ENCODE results near the gene FAM43B.

FAM43B gene

DNA sequence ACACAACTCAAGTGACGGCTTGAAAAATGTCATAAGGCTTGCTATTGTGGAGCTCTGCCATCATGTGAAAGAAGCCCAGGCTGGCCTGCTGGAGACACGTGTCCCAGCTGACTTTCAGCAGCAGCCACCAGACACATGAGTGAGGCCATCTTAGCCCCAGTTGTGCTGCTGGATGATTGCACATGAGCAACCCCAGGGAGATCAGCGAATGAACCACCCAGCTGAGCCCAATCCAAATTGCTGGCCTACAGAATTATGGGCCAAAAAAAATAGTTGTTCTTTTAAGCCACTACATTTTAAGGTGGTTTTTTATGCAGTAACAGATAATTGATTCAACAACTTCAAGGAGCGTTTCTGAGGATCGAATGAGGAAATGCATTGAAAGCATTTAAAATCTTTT lies 19.1 kb downstream of the FAM43B start:
- Histone ChIP-seq H3K27ac (ENCODE audit: low read depth, low read length) (no peak overlapping the region), H2BK120ac (ENCODE audit: low read depth, low read length) (no peak overlapping the region), H3K4ac (ENCODE audit: low read depth, low read length) (no peak overlapping the region), H3K9ac (ENCODE audit: low read length) (no peak overlapping the region), H3K4me3 (ENCODE audit: low read length) (no peak overlapping the region), H2AK5ac (ENCODE audit: low read length) (no peak overlapping the region), H2BK5ac (ENCODE audit: low read length) (no peak overlapping the region), H3K36me3 (ENCODE audit: control insufficient read depth, insufficient read depth, low read length) (no peaks in the 10 kb centered on the region), H2BK15ac (replicated peaks; ENCODE audit: low read depth) (no peak overlapping the region), H3K4me1 (ENCODE audit: control insufficient read depth, low read depth, low read length) (no peaks in the 10 kb centered on the region), H3K4me2 (ENCODE audit: low read length) (no peak overlapping the region), H3K79me1 (ENCODE audit: low read length) (no peaks in the 10 kb centered on the region), H3K27me3 (ENCODE audit: insufficient read depth, low read length, poor library complexity) (no peaks in the 10 kb centered on the region), H4K5ac (ENCODE audit: low read length) (no peak overlapping the region), H3K79me2 (ENCODE audit: control insufficient read depth, insufficient read depth, low read length) (no peaks in the 10 kb centered on the region), H3K23ac (ENCODE audit: low read length) (no peak overlapping the region), H4K8ac (ENCODE audit: low read depth, low read length) (no peak overlapping the region), H3K56ac (ENCODE audit: low read length) (no peak overlapping the region), H3K18ac (ENCODE audit: low read length) (no peak overlapping the region)
- no CpG with 5 or more reads among the region's 5 CpGs for WGBS (ENCODE audit: extremely low coverage, insufficient coverage, low lambda C conversion rate)
- no peak for DNase-seq

DNA sequence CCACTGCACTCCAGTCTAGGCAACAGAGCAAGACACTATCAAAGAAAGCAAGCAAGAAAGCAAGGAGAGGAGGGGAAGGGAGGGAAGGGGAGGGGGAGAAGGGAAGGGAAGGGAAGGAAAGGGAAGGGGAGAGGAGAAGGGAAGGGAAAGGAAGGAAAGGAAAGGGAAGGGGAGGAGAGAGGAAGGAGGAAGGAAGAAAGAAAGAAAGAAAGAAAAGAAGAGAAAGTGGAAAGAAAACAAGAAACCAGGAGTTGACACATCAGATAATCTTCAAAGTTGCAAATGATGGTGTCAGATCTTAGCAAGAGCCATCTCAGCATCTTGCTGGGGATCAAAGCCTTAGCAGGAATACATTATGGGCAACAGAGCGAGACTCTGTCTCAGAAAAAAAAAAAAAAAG lies 21.6 kb downstream of the FAM43B start:
- no CpG with 5 or more reads among the region's 1 CpG for WGBS (ENCODE audit: extremely low coverage, insufficient coverage, low lambda C conversion rate)
- H2BK15ac ChIP-seq (replicated peaks; ENCODE audit: low read depth) = no peak overlapping the region
- H3K79me1 ChIP-seq (ENCODE audit: low read length) = no peaks in the 10 kb centered on the region

DNA sequence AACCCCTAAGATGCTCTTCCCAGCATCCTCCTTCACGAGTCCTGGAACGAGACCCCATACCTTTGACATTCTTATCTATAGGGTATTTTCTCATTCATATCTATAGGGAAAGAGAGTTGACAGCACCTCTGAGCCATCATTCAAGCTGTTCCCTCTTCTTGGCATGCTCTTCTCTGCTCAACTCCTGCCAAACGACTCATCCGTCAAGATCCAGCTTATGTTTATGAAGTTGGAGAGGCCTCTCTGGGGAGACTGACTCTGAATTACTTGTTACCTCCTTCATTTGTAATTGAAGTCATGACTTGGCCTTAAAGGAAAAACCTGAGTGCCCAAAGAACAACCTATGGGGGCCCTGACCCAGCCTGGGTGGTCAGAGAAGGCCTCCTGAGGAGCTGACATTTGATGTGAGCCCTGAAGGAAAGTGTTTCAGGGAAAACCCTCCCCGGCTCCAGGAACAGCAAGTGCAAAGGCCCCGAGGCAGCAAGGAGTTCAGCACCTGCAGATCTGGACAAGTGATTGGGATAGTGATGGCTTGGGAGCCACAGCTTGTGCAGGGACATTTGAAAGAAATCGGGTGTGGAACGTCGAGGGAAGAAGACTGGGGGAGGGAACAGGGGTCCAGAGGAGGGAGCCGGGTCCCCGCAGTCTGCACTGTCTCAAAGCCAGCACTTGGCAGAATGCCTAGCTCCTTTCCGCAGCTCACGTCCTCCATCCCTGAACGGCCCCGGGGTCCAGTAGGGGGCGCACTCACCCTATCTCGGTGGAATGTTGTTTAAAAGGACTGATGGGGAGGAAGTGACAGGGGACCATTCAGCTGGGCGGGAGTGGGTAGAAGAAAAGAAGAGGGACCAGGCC lies 22.5 kb downstream of the FAM43B start:
- H3K4me1 ChIP-seq (ENCODE audit: control insufficient read depth, low read depth, low read length) = no peaks in the 10 kb centered on the region
- H3K27ac ChIP-seq (ENCODE audit: low read depth, low read length) = no peak overlapping the region
- no peaks in the 10 kb centered on the region for H3K79me1 ChIP-seq (ENCODE audit: low read length)
- WGBS (ENCODE audit: extremely low coverage, insufficient coverage, low lambda C conversion rate) = no CpG with 5 or more reads among the region's 18 CpGs
- H3K79me2 ChIP-seq (ENCODE audit: control insufficient read depth, insufficient read depth, low read length) = no peaks in the 10 kb centered on the region
- H2BK5ac ChIP-seq (ENCODE audit: low read length) = no peak overlapping the region
- H3K18ac ChIP-seq (ENCODE audit: low read length) = no peak overlapping the region
- H3K36me3 ChIP-seq (ENCODE audit: control insufficient read depth, insufficient read depth, low read length) = no peaks in the 10 kb centered on the region
- no peak overlapping the region for H3K23ac ChIP-seq (ENCODE audit: low read length)
- no peak overlapping the region for H3K4me3 ChIP-seq (ENCODE audit: low read length)
- H3K9ac ChIP-seq (ENCODE audit: low read length) = no peak overlapping the region
- no peak overlapping the region for H4K5ac ChIP-seq (ENCODE audit: low read length)
- H2BK120ac ChIP-seq (ENCODE audit: low read depth, low read length) = no peak overlapping the region
- no peak overlapping the region for H3K4ac ChIP-seq (ENCODE audit: low read depth, low read length)
- no peak overlapping the region for H3K4me2 ChIP-seq (ENCODE audit: low read length)
- no peak overlapping the region for H4K8ac ChIP-seq (ENCODE audit: low read depth, low read length)
- H3K56ac ChIP-seq (ENCODE audit: low read length) = no peak overlapping the region
- H3K27me3 ChIP-seq (ENCODE audit: insufficient read depth, low read length, poor library complexity) = no peaks in the 10 kb centered on the region
- H2AK5ac ChIP-seq (ENCODE audit: low read length) = no peak overlapping the region
- peak; percentile 89 for DNase-seq
- no peak overlapping the region for H2BK15ac ChIP-seq (replicated peaks; ENCODE audit: low read depth)

More for the DNA sequence above, 21.6 kb downstream of the FAM43B start:
- H3K4me2 ChIP-seq (ENCODE audit: low read length) = no peak overlapping the region
- no peaks in the 10 kb centered on the region for H3K27me3 ChIP-seq (ENCODE audit: insufficient read depth, low read length, poor library complexity)
- H3K4me1 ChIP-seq (ENCODE audit: control insufficient read depth, low read depth, low read length) = no peaks in the 10 kb centered on the region
- no peak overlapping the region for H3K9ac ChIP-seq (ENCODE audit: low read length)
- no peak overlapping the region for H3K56ac ChIP-seq (ENCODE audit: low read length)
- H2AK5ac ChIP-seq (ENCODE audit: low read length) = no peak overlapping the region
- H3K36me3 ChIP-seq (ENCODE audit: control insufficient read depth, insufficient read depth, low read length) = no peaks in the 10 kb centered on the region
- H3K4ac ChIP-seq (ENCODE audit: low read depth, low read length) = no peak overlapping the region
- no peak overlapping the region for H2BK120ac ChIP-seq (ENCODE audit: low read depth, low read length)
- no peak overlapping the region for H3K23ac ChIP-seq (ENCODE audit: low read length)
- no peak overlapping the region for H3K18ac ChIP-seq (ENCODE audit: low read length)
- H3K79me2 ChIP-seq (ENCODE audit: control insufficient read depth, insufficient read depth, low read length) = no peaks in the 10 kb centered on the region
- no peak overlapping the region for H4K5ac ChIP-seq (ENCODE audit: low read length)
- no peak overlapping the region for H3K4me3 ChIP-seq (ENCODE audit: low read length)
- no peak overlapping the region for H4K8ac ChIP-seq (ENCODE audit: low read depth, low read length)
- no peak for DNase-seq
- H3K27ac ChIP-seq (ENCODE audit: low read depth, low read length) = no peak overlapping the region
- no peak overlapping the region for H2BK5ac ChIP-seq (ENCODE audit: low read length)

DNA sequence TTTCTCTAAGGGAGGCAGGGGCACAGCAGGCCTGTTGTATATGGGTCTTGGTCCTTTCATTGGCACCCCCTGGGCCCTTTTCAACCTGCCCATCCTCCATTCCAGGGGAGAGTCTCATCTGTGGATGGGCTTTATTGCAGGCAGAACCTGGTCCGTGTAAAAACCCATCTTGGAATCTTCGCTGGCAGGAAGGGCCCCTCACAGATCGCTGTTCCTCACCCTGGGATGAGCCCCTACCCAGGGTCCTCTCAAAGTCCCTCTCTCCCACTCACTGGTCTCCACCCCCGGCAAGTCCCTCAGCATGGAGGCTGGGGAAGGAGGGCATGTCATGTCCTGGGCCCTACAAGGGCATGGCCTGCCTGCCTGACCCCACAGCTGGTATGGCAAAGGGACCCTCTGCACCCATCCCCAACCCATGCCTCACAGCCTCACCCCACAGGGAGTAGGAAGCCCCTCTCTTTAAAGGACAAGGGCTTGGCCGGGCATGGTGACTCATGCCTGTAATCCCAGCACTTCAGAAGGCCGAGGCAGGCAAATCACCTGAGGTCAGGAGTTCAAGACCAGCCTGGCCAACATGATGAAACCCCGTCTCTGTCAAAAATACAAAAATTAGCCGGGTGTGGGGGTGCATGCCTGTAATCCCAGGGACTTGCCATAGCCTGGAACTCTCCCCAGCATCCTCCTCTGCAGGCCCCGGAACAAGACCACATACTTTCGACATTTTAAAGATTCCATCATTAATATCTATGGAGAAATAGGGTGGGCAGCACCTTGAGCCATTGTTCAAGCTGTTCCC lies 23.4 kb downstream of the FAM43B start:
- no peak overlapping the region for H3K27ac ChIP-seq (ENCODE audit: low read depth, low read length)
- no peak overlapping the region for H2AK5ac ChIP-seq (ENCODE audit: low read length)
- no peaks in the 10 kb centered on the region for H3K79me2 ChIP-seq (ENCODE audit: control insufficient read depth, insufficient read depth, low read length)
- H3K56ac ChIP-seq (ENCODE audit: low read length) = peak overlapping the region; percentile 18
- no peak overlapping the region for H3K18ac ChIP-seq (ENCODE audit: low read length)
- H4K8ac ChIP-seq (ENCODE audit: low read depth, low read length) = no peak overlapping the region
- no peaks in the 10 kb centered on the region for H3K79me1 ChIP-seq (ENCODE audit: low read length)
- no peak for DNase-seq
- H3K23ac ChIP-seq (ENCODE audit: low read length) = no peak overlapping the region
- H2BK5ac ChIP-seq (ENCODE audit: low read length) = no peak overlapping the region
- no peak overlapping the region for H3K9ac ChIP-seq (ENCODE audit: low read length)
- H3K4ac ChIP-seq (ENCODE audit: low read depth, low read length) = no peak overlapping the region
- H4K5ac ChIP-seq (ENCODE audit: low read length) = no peak overlapping the region
- H3K4me2 ChIP-seq (ENCODE audit: low read length) = no peak overlapping the region
- H2BK120ac ChIP-seq (ENCODE audit: low read depth, low read length) = no peak overlapping the region
- H3K4me3 ChIP-seq (ENCODE audit: low read length) = no peak overlapping the region
- no peak overlapping the region for H2BK15ac ChIP-seq (replicated peaks; ENCODE audit: low read depth)
- no CpG with 5 or more reads among the region's 10 CpGs for WGBS (ENCODE audit: extremely low coverage, insufficient coverage, low lambda C conversion rate)
- no peaks in the 10 kb centered on the region for H3K27me3 ChIP-seq (ENCODE audit: insufficient read depth, low read length, poor library complexity)
- no peaks in the 10 kb centered on the region for H3K4me1 ChIP-seq (ENCODE audit: control insufficient read depth, low read depth, low read length)
- no peaks in the 10 kb centered on the region for H3K36me3 ChIP-seq (ENCODE audit: control insufficient read depth, insufficient read depth, low read length)

DNA sequence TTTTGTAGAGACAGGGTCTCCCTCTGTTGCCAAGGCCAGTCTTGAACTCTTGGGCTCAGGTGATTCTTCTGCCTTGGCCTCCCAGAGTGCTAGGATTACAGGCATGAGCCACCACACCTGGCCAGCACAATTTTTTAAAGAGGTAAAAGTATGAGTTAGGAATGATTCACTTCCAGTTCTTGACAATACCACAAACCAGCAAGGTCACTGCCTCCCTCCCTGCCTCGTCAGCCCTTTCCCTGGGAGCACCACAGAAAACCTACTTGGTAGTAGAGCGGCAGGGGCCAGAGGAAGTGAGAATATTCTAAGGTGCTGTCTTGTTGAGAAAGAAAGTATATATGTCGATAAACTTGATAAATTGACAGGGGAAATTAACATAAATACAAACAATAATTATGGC lies 25.7 kb downstream of the FAM43B start:
- no peak overlapping the region for H3K4me2 ChIP-seq (ENCODE audit: low read length)
- H3K23ac ChIP-seq (ENCODE audit: low read length) = no peak overlapping the region
- no peak overlapping the region for H4K5ac ChIP-seq (ENCODE audit: low read length)
- no peak overlapping the region for H3K4me3 ChIP-seq (ENCODE audit: low read length)
- H3K36me3 ChIP-seq (ENCODE audit: control insufficient read depth, insufficient read depth, low read length) = no peaks in the 10 kb centered on the region
- H2BK5ac ChIP-seq (ENCODE audit: low read length) = no peak overlapping the region
- H3K27me3 ChIP-seq (ENCODE audit: insufficient read depth, low read length, poor library complexity) = no peaks in the 10 kb centered on the region
- H3K4me1 ChIP-seq (ENCODE audit: control insufficient read depth, low read depth, low read length) = no peaks in the 10 kb centered on the region
- no peaks in the 10 kb centered on the region for H3K79me2 ChIP-seq (ENCODE audit: control insufficient read depth, insufficient read depth, low read length)
- no peak overlapping the region for H3K56ac ChIP-seq (ENCODE audit: low read length)
- no peak overlapping the region for H3K4ac ChIP-seq (ENCODE audit: low read depth, low read length)
- H3K18ac ChIP-seq (ENCODE audit: low read length) = no peak overlapping the region
- H2AK5ac ChIP-seq (ENCODE audit: low read length) = no peak overlapping the region
- no CpG with 5 or more reads among the region's 3 CpGs for WGBS (ENCODE audit: extremely low coverage, insufficient coverage, low lambda C conversion rate)
- no peaks in the 10 kb centered on the region for H3K79me1 ChIP-seq (ENCODE audit: low read length)
- no peak for DNase-seq
- H3K9ac ChIP-seq (ENCODE audit: low read length) = no peak overlapping the region
- H2BK120ac ChIP-seq (ENCODE audit: low read depth, low read length) = no peak overlapping the region
- H2BK15ac ChIP-seq (replicated peaks; ENCODE audit: low read depth) = no peak overlapping the region
- no peak overlapping the region for H4K8ac ChIP-seq (ENCODE audit: low read depth, low read length)
- no peak overlapping the region for H3K27ac ChIP-seq (ENCODE audit: low read depth, low read length)
